Sigmoid colon (tissue), 7 donors: ENCODE results near the gene TRABD2B. TPM values are rescaled to one million over a fixed set of nuclear protein-coding genes. Genes with fewer than 3 reads are reported as not detected.

Experiments used
- DNase-seq: peaks from one replicate; pipeline ENCODE4 v3.0.0-alpha.2; 2019
- H3K27ac ChIP-seq, 4 donors: fragments of 200-600 bp; sonication (generic); one replicate each; pipeline ENCODE4 v1.5.1; 2016 to 2019; ENCODE audit warnings: mild to moderate bottlenecking in 1 of 4
- H3K27me3 ChIP-seq, 3 donors: fragments of 200-600 bp; sonication (generic); one replicate each; pipeline ENCODE4 v1.5.1; 2019; ENCODE audit warnings: mild to moderate bottlenecking in 1 of 3
- H3K36me3 ChIP-seq, 4 donors: fragments of 200-600 bp; sonication (generic); one replicate each; pipeline ENCODE4 v1.5.1; 2016 to 2019
- H3K4me1 ChIP-seq, 4 donors: fragments of 200-600 bp; sonication (generic); one replicate each; pipeline ENCODE4 v1.5.1; 2017 to 2019
- H3K4me3 ChIP-seq, 4 donors: fragments of 200-600 bp; sonication (generic); one replicate each; pipeline ENCODE4 v1.5.1; 2017 to 2019; ENCODE audit warnings: mild to moderate bottlenecking in 2 of 4, moderate library complexity in 1 of 4
- H3K9me3 ChIP-seq, 4 donors: fragments of 200-600 bp in 3 of 4; sonication (generic) in 3 of 4; one replicate each; pipeline versions ENCODE4 v1.5.1 to v1.6.1; 2013 to 2019
- CTCF ChIP-seq, 4 experiments: fragments of 450-650 bp in 3 of 4; fragments of 200-600 bp in 1 of 4; IDR thresholded peaks; one replicate each; pipeline ENCODE4 v1.5.1; 2016 to 2019; ENCODE audit warnings: antibody characterized with exemption in 4 of 4, mild to moderate bottlenecking in 3 of 4, moderate library complexity in 2 of 4
- EP300 ChIP-seq, 4 donors: sonication (generic); formaldehyde crosslinking; IDR thresholded peaks; one replicate each; pipeline ENCODE4 v1.6.1; 2017; ENCODE audit warnings: antibody characterized with exemption in 4 of 4
- POLR2A ChIP-seq, 2 donors: fragments of 450-650 bp; IDR thresholded peaks; one replicate each; pipeline ENCODE4 v1.6.1; 2016; ENCODE audit warnings: antibody characterized with exemption in 2 of 2, mild to moderate bottlenecking in 2 of 2, moderate library complexity in 2 of 2
- POLR2AphosphoS5 ChIP-seq, 4 donors: sonication (generic); formaldehyde crosslinking; IDR thresholded peaks; one replicate each; pipeline ENCODE4 v1.6.1; 2017; ENCODE audit warnings: antibody characterized with exemption in 4 of 4
- WGBS, 2 donors: extraction: QIAGEN DNeasy Blood & Tissue Kit; methylation state at CpG; one replicate each; pipeline ENCODE4 v1.1.7; 2013; 5-methylcytosine and 5-hydroxymethylcytosine counted together
- intact Hi-C: fragments of 100-400 bp; cut with DNase I; formaldehyde crosslinking; loops from one replicate; pipeline ENCODE4 v1.15.1; 2023
- polyA plus RNA-seq, 3 donors: library from polyadenylated mRNA; stranded (reverse); fragments of 200-250 nt; gene quantifications; one replicate each; pipeline ENCODE4 v1.2.3, GENCODE V29; 2013
- total RNA-seq, 4 donors: library from RNA; depleted of rRNA; stranded (reverse); fragments of >200 nt; gene quantifications; one replicate each; pipeline ENCODE4 v1.1.0, GENCODE V29; 2016
- donor health status: healthy with polysubstance abuse.
- donor health status: Bipolar disorder and iron deficiency.
- donor health status: healthy.

Gene TRABD2B
- total and polyA plus RNA-seq, 7 donors, result 0.63 to 1.8 (median 1.0) TPM; not detected in 1

GRCh38 chr1:47930210-47930840 is 66.9 kb downstream of the TRABD2B start:
- Histone ChIP-seq H3K27ac (no peak overlapping the region), H3K36me3 (no peaks in the 10 kb centered on the region), H3K27me3 (no peaks in the 10 kb centered on the region), H3K9me3 (no peaks in the 10 kb centered on the region), H3K4me1 (peaks cover 0 to 12% (median 3%) of the 10 kb centered on the region in 4 donors), H3K4me3 (no peak overlapping the region)
- no peak for DNase-seq
- WGBS, 2 donors, result 89 to 95% methylated on average over 7 of the region's 7 CpGs
- TF ChIP-seq EP300 (IDR thresholded peaks at IDR 0.05) (no peak), POLR2A (IDR thresholded peaks at IDR 0.05) (no peak), POLR2AphosphoS5 (IDR thresholded peaks at IDR 0.05) (no peak), CTCF (IDR thresholded peaks at IDR 0.05) (no peak)
- intact Hi-C loops, result no loop called here

- no peaks in the 10 kb centered on the region for H3K27me3 ChIP-seq
- no peaks in the 10 kb centered on the region for H3K36me3 ChIP-seq
- H3K4me1 ChIP-seq, result peaks cover 0 to 12% (median 3%) of the 10 kb centered on the region in 4 donors
- TF ChIP-seq POLR2A (IDR thresholded peaks at IDR 0.05) (no peak), POLR2AphosphoS5 (IDR thresholded peaks at IDR 0.05) (no peak), EP300 (IDR thresholded peaks at IDR 0.05) (no peak), CTCF (IDR thresholded peaks at IDR 0.05) (no peak)
- H3K9me3 ChIP-seq, result no peaks in the 10 kb centered on the region
- no peak overlapping the region for H3K4me3 ChIP-seq
- no peak overlapping the region for H3K27ac ChIP-seq
- 26 to 64% methylated on average over 6 of the region's 6 CpGs for WGBS, 2 donors
- intact Hi-C loops, result no loop called here
- DNase-seq, result no peak
Measured at GRCh38 chr1:47927165-47927564, 70.0 kb downstream of the TRABD2B start.

GRCh38 chr1:47926461-47926999 is 70.7 kb downstream of the TRABD2B start:
- Histone ChIP-seq H3K4me3 (no peak overlapping the region), H3K36me3 (no peaks in the 10 kb centered on the region), H3K4me1 (peaks cover 0 to 12% (median 3%) of the 10 kb centered on the region in 4 donors), H3K9me3 (no peaks in the 10 kb centered on the region), H3K27ac (no peak overlapping the region), H3K27me3 (no peaks in the 10 kb centered on the region)
- no peak for TF ChIP-seq POLR2A (IDR thresholded peaks at IDR 0.05)
- no peak for TF ChIP-seq POLR2AphosphoS5 (IDR thresholded peaks at IDR 0.05)
- TF ChIP-seq CTCF (IDR thresholded peaks at IDR 0.05), result no peak
- TF ChIP-seq EP300 (IDR thresholded peaks at IDR 0.05), result no peak
- intact Hi-C loops, result no loop called here
- WGBS, 2 donors, result 45 to 49% methylated on average over 2 of the region's 2 CpGs
- DNase-seq, result no peak

- Histone ChIP-seq H3K9me3 (no peaks in the 10 kb centered on the region), H3K27me3 (no peaks in the 10 kb centered on the region), H3K27ac (no peak overlapping the region), H3K36me3 (no peaks in the 10 kb centered on the region), H3K4me3 (no peak overlapping the region), H3K4me1 (peaks cover 0 to under 1% (median 0%) of the 10 kb centered on the region in 4 donors)
- TF ChIP-seq POLR2AphosphoS5 (IDR thresholded peaks at IDR 0.05), result no peak
- TF ChIP-seq POLR2A (IDR thresholded peaks at IDR 0.05), result no peak
- TF ChIP-seq CTCF (IDR thresholded peaks at IDR 0.05), result no peak
- no peak for TF ChIP-seq EP300 (IDR thresholded peaks at IDR 0.05)
- WGBS, 2 donors, result 77 to 88% methylated on average over 7 of the region's 7 CpGs
- intact Hi-C loops, result no loop called here
- DNase-seq, result no peak
Measured at GRCh38 chr1:47924270-47925048, 72.7 kb downstream of the TRABD2B start.
